Activated CD4-positive, alpha-beta T cell treated with anti-CD3 and anti-CD28 coated beads for 1 hour (primary cell): ENCODE data around the gene APCDD1L.
"Not testable (repeated sequence)": the region's sequence is repeated elsewhere in the genome, so short reads cannot be mapped to it uniquely, and the experiment has no call there.

Experiments
- DNase-seq: peaks from one replicate; pipeline ENCODE4 v3.0.0-alpha.2; 2020

APCDD1L gene

GRCh38 chr20:58544891-58545290, 29.7 kb upstream of the APCDD1L start:
- no peak for DNase-seq

DNA sequence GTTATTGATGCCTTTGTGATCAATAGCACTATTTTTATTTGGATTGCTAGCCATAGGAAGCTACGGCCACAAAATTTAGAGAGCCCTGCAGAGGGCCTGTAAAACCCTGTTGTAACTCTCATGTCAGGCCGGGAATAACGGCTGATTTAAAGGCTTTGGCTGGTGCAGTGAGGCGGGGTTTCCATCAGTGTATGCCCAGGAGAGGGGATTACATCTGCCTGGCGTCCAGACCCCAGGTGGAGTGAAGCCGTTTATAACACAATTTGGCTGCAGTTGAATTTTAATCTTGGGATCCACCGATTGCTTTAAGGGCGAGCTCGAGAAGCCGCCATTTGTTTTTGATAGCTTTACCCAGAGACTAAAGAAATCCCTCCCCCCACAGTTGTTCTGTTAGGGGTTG, 29.1 kb upstream of the APCDD1L start:
- DNase-seq = no peak

GRCh38 chr20:58543274-58543673, 28.1 kb upstream of the APCDD1L start:
- DNase-seq = no peak

- no peak for DNase-seq
Measured at GRCh38 chr20:58542411-58543095, 27.4 kb upstream of the APCDD1L start.

- DNase-seq = not testable (repeated sequence)
Measured at GRCh38 chr20:58542034-58542410, 26.8 kb upstream of the APCDD1L start.

DNA sequence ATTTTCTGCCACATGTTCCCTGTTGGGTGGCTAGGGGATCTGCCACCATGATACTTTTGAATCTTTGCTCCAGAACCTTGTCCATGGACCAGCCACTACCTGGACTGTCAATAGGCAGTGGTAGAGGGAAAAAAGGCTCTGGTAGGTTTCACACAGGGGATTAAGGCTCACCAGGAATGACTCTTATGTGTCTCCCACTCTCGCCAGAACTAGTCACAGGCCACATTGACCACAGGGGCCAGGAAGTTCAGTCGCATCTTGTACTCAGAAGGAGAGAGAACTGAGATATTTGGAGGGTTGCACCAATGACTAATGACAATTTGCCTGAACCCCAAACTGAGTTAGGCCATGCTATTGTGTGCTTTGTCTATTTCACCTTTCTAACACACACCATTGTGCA, 23.6 kb upstream of the APCDD1L start:
- DNase-seq = no peak

DNA sequence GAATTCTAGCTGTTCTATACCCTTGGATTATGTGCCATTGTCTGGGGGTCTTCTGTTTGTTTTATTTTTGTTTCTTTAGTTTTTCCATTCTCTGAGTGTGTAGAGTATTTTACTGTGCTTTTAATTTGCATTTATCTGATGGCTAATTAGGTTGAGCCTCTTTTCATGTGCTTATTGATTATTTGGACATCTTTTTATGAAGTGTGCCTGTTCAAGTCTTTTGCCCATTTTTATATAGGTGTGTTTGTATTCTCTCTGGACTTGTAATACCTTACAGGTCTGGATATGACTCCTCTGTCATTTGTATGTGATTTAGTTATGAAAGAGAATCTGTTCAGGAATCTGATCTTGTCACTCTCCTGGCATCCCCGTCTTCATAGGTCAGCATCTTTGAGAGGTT, 22.6 kb upstream of the APCDD1L start:
- no peak for DNase-seq

- DNase-seq = no peak
Measured at GRCh38 chr20:58536289-58536688, 21.1 kb upstream of the APCDD1L start.

- DNase-seq = no peak
Measured at GRCh38 chr20:58531657-58532056, 16.5 kb upstream of the APCDD1L start.

DNA sequence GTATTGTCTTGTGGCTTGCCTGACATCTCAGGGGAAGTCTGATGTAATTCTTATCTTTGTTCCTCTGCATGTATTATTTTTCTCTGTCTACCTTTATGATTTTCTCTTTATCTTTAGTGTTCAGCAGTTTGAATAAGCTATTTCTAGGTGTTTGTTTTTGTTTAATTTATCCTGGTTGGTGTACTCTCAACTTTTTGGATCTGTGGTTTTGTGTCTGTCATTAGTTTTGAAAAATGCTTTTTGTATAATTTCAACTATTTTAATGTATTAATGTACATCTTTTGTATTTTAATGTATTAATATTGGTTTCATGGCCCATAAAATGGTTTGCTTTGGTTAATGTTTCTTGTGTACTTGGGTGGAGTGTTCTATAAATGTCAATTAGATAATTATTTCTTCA, 15.9 kb upstream of the APCDD1L start:
- DNase-seq = no peak

- DNase-seq = no peak
Measured at GRCh38 chr20:58528412-58528811, 13.2 kb upstream of the APCDD1L start.

DNA sequence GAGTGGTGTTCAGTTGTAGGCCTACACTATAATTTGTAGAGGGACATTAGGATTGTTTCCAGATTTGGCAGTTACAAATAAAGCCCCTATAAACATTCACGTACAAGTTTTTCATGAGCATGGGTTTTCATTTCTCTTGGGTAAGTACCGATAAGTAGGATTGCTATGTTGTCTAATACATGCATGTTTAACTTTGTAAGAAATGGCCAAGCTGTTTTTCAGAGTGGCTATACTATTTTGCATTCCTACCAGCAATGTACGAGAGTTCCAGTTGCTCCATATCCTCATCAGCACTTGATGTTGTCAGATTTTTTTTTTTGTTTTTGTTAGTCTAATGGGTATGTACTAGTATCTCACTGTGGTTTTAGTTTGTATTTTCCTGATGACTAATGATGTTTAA, 11.2 kb upstream of the APCDD1L start:
- DNase-seq = no peak

DNA sequence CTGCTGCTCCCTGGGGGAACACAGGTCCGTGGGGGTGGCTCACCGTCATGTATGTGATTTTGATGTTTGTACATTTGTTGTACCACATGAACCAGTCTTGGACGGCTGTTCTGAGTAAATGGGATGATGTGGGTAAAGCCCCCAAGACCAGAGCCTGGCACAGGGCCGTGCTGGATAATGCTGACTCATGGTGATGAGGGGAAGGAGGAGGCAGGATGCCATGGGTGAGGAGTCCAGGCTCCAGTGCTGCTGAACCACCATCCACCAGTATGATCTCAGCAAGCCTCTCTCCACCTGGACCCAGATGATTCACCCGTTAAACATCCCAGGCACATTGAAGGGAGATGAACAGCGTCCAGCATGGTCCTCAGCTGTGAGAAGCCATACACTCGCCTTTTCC, 9.6 kb upstream of the APCDD1L start:
- no peak for DNase-seq

DNA sequence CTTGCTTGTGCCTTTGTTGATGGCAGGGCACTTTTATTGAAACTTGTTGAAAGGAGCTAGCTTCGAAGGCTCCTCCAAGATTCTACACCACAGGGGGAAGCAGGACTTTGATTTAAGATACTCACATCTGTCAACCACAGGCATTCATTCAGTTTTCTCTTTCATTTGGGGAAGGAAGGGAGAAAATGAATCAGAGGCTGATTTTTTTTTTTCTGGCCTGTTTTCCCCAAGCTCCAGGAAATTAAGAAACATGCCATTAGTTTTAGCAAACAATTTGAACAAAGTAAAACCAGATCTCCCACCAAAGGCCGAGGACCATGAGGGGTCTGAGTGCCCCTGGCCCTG, 8.7 kb upstream of the APCDD1L start:
- no peak for DNase-seq

- no peak for DNase-seq
Measured at GRCh38 chr20:58523072-58523970, 8.1 kb upstream of the APCDD1L start.

DNA sequence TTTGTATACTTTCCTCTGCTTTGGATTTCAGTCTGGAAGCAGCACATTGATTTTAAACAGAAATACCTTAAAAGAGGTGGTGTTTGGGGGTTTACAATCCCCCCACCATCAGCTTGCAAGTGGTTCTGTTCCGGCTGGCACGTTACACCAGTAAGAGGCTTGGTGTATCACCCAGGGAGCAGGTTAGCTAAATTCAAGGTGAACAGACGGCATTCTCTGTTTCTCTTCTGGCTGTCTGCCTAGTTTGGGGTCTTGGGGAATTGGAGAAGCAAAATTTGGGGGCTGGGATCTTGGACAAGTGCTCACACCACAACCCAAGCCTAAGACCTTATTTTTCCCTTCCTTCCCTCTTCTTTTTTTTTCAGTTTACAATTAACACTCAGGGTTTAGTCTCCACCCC, 7.5 kb upstream of the APCDD1L start:
- no peak for DNase-seq

- DNase-seq = no peak
Measured at GRCh38 chr20:58521763-58522162, 6.6 kb upstream of the APCDD1L start.

DNA sequence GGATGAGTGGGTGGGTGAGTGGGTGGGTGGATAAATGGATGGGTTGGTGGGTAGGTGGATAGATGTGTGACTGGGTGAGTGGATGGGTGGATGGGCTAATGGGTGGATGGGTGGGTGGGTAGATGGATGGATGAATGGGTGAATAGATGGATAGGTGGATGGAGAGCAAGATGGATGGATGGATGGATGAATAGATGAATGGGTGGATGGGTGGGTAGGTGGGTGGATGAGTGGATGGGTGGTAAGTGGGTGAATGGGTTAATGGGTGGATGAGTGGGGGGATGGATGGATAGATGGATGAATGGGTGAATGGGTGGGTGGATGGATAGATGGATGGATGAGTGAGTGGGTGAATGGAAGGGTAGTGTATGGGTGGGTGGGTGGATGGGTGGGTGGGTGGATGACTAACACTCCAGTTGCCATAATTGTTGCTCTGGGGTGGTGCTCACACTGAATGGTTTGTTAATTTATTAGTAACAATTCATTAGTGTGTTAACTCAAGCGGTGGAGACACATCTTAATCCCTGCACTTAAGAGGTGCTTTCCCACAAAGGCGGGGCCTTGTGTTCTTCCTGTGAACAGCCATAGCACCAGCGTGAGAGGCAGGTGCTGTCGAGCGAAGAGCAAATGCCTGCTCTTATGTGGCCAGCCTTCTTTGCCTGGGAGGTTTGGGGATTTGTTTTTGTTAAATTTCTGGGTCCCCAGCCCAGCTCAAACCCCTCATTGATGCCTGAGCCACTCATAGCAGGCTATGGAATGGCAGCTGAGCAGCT, 4.9 kb upstream of the APCDD1L start:
- no peak for DNase-seq

DNA sequence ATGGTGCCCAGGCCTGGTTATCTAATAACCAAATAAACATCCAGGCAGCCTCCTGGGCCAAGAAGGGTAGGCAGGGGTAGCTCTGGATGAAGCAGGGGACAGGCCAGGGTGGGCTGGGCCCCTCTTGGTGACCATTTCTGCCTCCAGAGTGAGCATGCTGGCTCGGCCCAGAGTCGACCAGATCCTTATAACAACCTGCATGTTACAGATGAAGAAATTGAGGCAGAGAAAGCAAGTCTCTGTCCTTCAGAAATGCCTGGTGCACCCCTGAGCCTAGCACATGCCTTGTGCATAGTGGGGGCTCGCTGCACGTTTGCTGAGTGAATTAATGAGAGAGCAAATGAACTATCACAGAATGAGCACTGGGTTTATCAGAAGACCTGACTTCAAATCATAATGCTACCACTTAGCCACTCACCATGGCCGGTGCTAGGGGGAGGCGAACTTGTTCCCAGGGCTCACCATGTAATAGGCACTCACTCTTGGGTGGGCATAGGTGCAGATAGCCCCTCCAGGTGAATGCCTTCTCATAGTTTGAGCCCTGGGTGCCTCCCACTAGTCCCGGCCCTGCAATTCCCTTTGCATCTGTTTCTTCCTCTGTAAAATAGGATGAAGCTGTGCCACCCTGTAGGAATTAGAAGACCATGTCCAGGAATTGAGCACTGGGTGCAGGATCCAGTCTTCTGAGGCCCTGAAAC, 3.8 kb upstream of the APCDD1L start:
- DNase-seq = no peak

DNA sequence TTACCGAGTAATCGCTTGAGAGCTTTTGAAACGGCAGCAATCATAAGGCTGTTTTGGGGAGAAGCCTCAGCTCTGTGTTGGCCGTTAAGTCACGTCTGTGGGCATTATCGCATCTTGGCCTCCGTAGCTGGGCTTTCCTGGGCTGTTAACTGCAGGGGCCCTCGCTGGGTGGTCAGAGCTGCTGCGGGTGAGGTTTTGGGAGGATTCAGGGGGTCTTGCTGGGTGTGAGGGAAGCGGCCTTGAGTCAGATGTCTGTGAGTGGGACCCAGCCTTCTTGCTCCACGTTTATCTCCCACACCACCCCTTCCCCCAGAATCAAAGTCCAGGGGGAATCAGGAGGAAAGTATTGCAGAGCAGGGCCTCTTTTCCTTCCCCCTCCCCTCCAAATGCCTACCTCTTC, 3.2 kb upstream of the APCDD1L start:
- DNase-seq = no peak

DNA sequence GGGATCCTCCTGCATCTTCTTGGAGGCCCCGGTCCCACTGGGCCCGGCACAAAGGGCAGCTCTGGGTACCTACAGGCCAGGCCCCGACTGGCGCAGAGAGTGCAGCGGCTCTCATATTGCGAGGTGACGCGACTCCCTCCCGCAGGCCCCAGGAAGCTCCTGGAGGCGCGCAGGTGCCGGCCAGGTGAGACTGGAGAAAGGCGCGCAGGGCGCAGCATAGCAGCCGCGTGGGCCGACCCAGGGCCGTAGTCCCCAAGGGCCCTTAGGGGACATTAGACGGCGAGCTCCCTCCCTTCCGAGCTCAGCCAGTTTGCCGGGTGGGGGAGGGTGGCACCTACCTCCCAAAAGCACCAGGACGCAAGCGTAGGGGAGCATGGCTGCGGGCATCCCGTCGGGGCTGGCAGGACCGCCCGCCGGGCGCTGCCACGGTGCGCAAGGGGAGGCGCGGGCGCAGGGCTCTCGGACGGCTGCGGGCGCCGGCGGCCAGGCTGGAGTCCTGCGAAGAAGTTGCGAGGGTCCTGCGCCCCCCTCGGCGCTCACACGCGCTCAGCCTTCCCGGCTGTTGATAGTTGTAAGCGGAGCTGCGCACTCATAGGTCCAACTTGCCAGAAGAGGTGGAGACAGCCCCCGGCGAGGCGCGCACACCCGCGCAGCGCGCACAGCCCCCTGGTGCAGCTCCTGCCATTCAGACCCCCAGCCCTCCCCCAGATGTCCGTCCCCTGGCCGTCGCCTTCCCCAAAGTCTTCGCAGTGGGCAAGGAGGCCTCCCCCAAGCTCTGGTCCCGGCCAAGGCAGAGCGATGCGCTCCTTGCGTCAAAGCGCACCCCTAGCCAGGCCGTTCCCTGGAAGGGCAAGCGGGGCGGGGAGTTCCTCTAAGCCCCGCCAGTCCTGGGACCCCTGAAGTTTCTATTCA, 622 bp downstream of the APCDD1L start:
- DNase-seq = no peak
